Measurements from ENCODE around the gene CFAP100.

- no peak for TF ChIP-seq EZH2 (IDR thresholded peaks at IDR 0.05; ENCODE audit: borderline replicate concordance, low read length)
- TF ChIP-seq CTCF (conservative IDR thresholded peaks at IDR 0.05 in 1 of 2, IDR thresholded peaks at IDR 0.05 in 1 of 2; ENCODE audit: extremely low read depth in 1 of 2, insufficient read depth in 1 of 2, low read depth in 1 of 2, low read length in 2 of 2), result no peak
These were observed 4.6 kb downstream of the CFAP100 start for GRCh38 chr3:126399351-126399735.
